ENCODE results near the gene CIDEB. TPM values are rescaled to one million over a fixed set of nuclear protein-coding genes. Genes with fewer than 3 reads are reported as not detected.

The CIDEB gene
- total RNA-seq, 1 donor from 2014 or later, result 4.9 TPM

DNA sequence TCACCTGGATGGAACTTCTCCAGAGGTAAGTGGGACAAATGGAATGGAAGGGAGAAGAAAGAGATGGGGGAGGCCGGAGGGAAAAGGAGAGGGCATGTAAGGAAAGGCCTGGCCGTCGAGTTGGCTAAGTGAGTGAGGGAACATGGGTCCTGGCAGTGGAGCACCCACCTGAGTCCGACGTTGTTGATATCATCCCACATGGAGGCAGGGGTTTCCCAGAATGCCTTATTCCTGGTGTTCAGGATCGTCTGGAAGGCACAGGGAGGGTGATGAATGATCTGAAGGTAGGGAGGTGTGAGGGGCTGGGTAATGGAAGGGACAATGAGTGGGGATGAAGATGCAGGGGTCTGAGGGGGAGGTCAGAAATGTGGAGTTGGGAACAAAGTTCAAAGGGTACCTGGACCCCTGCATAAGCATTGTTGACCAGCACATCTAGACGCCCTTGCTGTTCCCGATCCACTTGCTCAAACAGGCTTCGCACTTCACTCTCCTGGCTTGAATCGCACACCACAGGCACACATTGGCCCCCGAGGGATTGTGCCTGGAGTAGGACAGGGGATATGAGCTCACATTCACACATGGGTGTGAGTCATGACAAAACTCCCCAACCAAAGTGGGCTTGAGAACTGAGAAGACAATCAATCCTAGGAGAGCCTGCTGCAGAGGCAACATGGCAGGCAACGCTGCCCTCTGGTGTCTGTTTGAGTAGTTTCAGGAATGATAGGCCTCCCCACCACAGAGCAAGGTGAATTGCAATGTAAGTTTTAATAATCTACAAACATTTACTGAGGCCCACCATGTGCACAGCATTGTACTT is 11.2 kb downstream of the CIDEB start:
- TF ChIP-seq, protein P1, sequence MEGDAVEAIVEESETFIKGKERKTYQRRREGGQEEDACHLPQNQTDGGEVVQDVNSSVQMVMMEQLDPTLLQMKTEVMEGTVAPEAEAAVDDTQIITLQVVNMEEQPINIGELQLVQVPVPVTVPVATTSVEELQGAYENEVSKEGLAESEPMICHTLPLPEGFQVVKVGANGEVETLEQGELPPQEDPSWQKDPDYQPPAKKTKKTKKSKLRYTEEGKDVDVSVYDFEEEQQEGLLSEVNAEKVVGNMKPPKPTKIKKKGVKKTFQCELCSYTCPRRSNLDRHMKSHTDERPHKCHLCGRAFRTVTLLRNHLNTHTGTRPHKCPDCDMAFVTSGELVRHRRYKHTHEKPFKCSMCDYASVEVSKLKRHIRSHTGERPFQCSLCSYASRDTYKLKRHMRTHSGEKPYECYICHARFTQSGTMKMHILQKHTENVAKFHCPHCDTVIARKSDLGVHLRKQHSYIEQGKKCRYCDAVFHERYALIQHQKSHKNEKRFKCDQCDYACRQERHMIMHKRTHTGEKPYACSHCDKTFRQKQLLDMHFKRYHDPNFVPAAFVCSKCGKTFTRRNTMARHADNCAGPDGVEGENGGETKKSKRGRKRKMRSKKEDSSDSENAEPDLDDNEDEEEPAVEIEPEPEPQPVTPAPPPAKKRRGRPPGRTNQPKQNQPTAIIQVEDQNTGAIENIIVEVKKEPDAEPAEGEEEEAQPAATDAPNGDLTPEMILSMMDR (conservative IDR thresholded peaks at IDR 0.05), result peak; percentile 84
- peak overlapping the region; percentile 35 for H3K4me3 Mint-ChIP-seq
- peak overlapping the region; percentile 83 for H3K27ac Mint-ChIP-seq
- H3K9me3 Mint-ChIP-seq, result no peaks in the 10 kb centered on the region
- peaks cover 4% of the 10 kb centered on the region for H3K36me3 Mint-ChIP-seq
- H3K4me1 Mint-ChIP-seq (ENCODE audit: unreplicated experiment), result peaks cover 32% of the 10 kb centered on the region
- H3K27me3 Mint-ChIP-seq, result no peaks in the 10 kb centered on the region
- no peak for DNase-seq (ENCODE audit: extremely low spot score, unreplicated experiment)

DNA sequence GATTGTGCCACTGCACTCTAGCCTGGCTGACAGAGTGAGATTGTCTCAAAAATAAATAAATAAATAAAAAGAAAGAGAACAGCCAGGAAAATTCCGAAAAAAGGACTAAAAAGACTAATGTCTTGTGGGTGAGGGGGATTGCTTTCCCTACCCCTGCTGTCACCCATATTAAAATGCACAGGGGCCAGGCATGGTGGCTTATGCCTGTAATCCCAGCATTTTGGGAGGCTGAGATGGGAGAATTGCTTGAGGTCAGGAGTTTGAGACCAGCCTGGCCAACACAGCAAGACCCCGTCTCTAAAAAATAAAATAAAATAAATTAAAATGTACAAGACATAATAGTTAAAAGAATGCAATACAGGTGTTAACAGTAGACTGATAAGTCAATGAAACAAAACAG is 14.3 kb downstream of the CIDEB start:
- no peak overlapping the region for H3K27ac Mint-ChIP-seq
- no peak overlapping the region for H3K4me3 Mint-ChIP-seq
- TF ChIP-seq, protein P1 (conservative IDR thresholded peaks at IDR 0.05), result no peak
- DNase-seq (ENCODE audit: extremely low spot score, unreplicated experiment), result no peak
- H3K36me3 Mint-ChIP-seq, result peaks cover 7% of the 10 kb centered on the region
- no peaks in the 10 kb centered on the region for H3K27me3 Mint-ChIP-seq
- no peaks in the 10 kb centered on the region for H3K9me3 Mint-ChIP-seq
- H3K4me1 Mint-ChIP-seq (ENCODE audit: unreplicated experiment), result peaks cover 13% of the 10 kb centered on the region

DNA sequence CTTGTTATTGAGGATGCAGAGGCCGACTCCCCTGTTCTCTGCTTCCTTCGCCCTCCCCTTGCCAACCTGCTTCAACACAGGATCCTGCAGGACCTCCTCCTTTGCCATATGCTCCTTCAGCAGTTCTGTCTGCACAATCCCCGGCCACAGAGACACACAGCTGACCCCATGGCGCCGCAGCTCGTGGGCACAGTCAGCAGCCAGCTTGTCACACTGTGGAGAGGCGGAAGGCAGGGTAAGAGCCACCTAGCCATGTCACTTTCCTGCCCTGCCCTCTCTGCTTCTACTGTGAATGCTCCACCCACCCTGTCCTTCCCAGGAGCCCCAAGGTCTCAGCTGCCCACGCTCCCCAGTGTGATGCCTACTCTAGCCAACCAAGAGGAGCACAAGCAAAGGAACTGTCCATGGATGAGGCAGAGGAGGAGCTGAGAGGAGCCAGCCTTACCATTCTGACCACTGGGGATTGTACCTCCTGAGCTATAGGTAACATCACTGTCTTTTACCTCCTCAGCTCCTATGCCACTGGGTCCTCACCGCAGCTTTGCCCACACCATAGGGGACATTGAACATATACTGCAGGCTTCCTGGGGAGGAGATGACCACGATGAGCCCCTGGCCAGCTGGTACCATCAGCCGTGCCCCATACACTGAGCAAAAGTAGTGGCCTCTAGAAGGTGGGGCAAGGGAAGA is 15.5 kb downstream of the CIDEB start:
- Mint-ChIP-seq H3K4me3 (no peak overlapping the region), H3K4me1 (ENCODE audit: unreplicated experiment) (peaks cover 8% of the 10 kb centered on the region), H3K36me3 (peaks cover 7% of the 10 kb centered on the region), H3K27ac (no peak overlapping the region), H3K27me3 (no peaks in the 10 kb centered on the region), H3K9me3 (no peaks in the 10 kb centered on the region)
- DNase-seq (ENCODE audit: extremely low spot score, unreplicated experiment), result no peak
- TF ChIP-seq, protein P1 (conservative IDR thresholded peaks at IDR 0.05), result no peak

DNA sequence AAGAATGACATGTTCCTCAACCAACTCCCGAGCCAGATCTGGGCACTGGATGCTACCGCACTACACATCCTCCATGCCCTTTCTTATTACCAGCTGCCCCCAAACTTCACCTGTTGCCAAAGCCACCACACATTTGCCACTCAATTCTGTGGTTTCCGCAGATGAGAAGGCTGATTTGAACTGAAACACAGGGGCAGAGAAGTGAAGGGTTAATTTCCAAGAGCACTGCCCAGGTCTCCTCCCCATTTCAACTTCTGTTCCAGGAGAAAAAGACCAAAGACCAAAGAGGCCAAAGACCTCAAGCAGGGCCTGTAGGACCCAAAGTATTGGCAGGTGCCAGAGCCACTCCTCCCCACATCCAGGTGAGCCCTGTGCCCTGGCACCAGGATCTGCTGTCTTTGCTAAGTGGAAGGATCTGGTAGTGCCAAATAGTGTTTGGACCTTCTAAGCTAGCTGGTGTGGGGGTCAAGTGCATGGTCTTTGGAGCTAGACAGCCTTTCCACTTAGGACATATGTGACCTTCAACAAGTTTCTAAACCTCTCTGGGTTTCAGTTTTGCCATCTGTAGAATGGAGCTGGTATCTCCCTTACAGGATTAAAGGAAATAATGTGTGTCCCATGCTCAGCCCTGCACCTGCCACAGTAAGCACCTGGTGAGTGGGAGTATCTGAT is 16.2 kb downstream of the CIDEB start:
- peaks cover 2% of the 10 kb centered on the region for H3K4me1 Mint-ChIP-seq (ENCODE audit: unreplicated experiment)
- H3K9me3 Mint-ChIP-seq, result no peaks in the 10 kb centered on the region
- DNase-seq (ENCODE audit: extremely low spot score, unreplicated experiment), result no peak
- peaks cover 4% of the 10 kb centered on the region for H3K36me3 Mint-ChIP-seq
- H3K27me3 Mint-ChIP-seq, result no peaks in the 10 kb centered on the region
- no peak overlapping the region for H3K4me3 Mint-ChIP-seq
- no peak overlapping the region for H3K27ac Mint-ChIP-seq
- TF ChIP-seq, protein P1 (conservative IDR thresholded peaks at IDR 0.05), result no peak

DNA sequence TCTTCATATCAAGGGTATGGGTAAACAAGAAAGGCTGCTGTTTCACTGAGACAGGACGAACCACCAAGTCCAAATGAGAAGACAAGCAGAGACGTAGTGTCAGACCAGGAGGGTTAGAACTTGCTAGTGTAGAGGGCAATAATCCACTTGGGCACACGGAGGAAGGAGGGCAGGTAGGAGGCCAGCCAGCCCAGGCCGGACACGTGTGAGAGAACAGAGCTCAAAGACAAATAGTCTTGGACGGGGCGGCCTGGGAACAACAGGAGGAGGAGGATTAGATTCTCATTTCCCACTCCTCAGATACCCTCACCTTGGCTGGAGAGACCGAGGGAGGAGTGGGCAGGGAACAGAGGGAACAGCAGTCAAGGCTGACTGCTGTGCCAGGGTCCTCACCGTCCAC is 17.0 kb downstream of the CIDEB start:
- no peak overlapping the region for H3K4me3 Mint-ChIP-seq
- TF ChIP-seq, protein P1 (conservative IDR thresholded peaks at IDR 0.05), result no peak
- H3K9me3 Mint-ChIP-seq, result no peaks in the 10 kb centered on the region
- peaks cover 3% of the 10 kb centered on the region for H3K36me3 Mint-ChIP-seq
- no peaks in the 10 kb centered on the region for H3K4me1 Mint-ChIP-seq (ENCODE audit: unreplicated experiment)
- H3K27ac Mint-ChIP-seq, result no peak overlapping the region
- no peak for DNase-seq (ENCODE audit: extremely low spot score, unreplicated experiment)
- H3K27me3 Mint-ChIP-seq, result no peaks in the 10 kb centered on the region
